ENCODE measurements around the gene CCDC89. TPM values are rescaled to one million over a fixed set of nuclear protein-coding genes. Genes with fewer than 3 reads are reported as not detected.
A peak's percentile ranks its signal among the peaks of the same experiment; 100 is the strongest.

Gene CCDC89
- total RNA-seq, 4 donors from 2014 or later: 0.77 to 14.0 (median 4.4) TPM; not detected in 1

DNA sequence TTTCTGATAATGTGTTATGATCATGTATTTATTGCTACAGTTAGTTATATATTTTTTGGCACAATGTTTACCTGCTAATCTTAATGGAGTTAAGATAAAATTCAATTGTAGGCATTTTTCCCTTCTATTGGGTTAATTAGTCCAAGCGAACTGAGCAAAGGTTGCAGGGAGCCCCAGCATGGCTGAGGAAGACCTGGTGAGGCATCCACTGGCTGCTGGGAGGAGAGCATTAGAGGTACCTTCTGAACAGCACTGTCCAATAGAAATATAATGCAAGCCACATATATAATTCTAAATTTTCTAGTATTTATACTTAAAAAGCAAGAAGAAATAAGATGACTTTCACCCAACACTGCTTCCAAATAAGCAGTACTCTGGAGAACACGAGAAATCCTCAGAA is 38.9 kb downstream of the CCDC89 start:
- Histone ChIP-seq H3K27ac (peak overlapping the region; percentile 79 to 85), H3K9me3 (no peaks in the 10 kb centered on the region), H3K4me3 (peak overlapping the region; percentile 63 to 74), H3K36me3 (no peaks in the 10 kb centered on the region), H3K4me1 (peaks cover 0 to 3% of the 10 kb centered on the region in 2 donors), H3K27me3 (no peaks in the 10 kb centered on the region)
- TF ChIP-seq, protein P1, sequence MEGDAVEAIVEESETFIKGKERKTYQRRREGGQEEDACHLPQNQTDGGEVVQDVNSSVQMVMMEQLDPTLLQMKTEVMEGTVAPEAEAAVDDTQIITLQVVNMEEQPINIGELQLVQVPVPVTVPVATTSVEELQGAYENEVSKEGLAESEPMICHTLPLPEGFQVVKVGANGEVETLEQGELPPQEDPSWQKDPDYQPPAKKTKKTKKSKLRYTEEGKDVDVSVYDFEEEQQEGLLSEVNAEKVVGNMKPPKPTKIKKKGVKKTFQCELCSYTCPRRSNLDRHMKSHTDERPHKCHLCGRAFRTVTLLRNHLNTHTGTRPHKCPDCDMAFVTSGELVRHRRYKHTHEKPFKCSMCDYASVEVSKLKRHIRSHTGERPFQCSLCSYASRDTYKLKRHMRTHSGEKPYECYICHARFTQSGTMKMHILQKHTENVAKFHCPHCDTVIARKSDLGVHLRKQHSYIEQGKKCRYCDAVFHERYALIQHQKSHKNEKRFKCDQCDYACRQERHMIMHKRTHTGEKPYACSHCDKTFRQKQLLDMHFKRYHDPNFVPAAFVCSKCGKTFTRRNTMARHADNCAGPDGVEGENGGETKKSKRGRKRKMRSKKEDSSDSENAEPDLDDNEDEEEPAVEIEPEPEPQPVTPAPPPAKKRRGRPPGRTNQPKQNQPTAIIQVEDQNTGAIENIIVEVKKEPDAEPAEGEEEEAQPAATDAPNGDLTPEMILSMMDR (IDR thresholded peaks at IDR 0.05): no peak
- TF ChIP-seq POLR2A (IDR thresholded peaks at IDR 0.05): no peak
- DNase-seq: no peak
- intact Hi-C loops (cut with DNase I; ENCODE audit: low total_unique reads): no loop called here

- H3K27ac ChIP-seq: no peak overlapping the region
- intact Hi-C loops (cut with DNase I; ENCODE audit: low total_unique reads): no loop called here
- TF ChIP-seq, protein P1 (IDR thresholded peaks at IDR 0.05): no peak
- TF ChIP-seq POLR2A (IDR thresholded peaks at IDR 0.05): no peak
Observed at GRCh38 chr11:85643191-85643614, 42.8 kb downstream of the CCDC89 start.

DNA sequence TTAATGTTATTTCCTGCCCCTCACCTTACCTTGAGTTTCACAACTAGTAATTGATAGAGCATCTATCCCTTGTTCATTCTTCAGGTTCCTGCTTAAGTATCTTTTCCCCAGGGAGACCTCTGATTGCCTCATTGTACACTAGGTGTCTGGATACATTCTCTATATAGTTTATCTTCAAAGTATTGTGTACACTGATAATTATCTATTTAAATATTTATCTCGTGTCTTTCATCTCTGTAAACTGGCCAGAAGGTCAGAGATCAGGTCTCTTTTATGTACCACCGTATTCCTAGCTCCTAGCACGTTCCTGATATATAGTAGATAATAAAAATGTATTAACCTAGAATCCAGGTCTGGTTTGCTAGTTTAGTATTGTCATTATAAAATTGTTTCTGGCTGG is 51.2 kb downstream of the CCDC89 start:
- intact Hi-C loops (cut with DNase I; ENCODE audit: low total_unique reads): no loop called here
- H3K36me3 ChIP-seq: no peaks in the 10 kb centered on the region
- H3K27me3 ChIP-seq: no peaks in the 10 kb centered on the region
- no peaks in the 10 kb centered on the region for H3K4me1 ChIP-seq
- TF ChIP-seq, protein P1 (IDR thresholded peaks at IDR 0.05): no peak
- TF ChIP-seq POLR2A (IDR thresholded peaks at IDR 0.05): no peak
- H3K4me3 ChIP-seq: no peak overlapping the region
- H3K27ac ChIP-seq: no peak overlapping the region
- no peaks in the 10 kb centered on the region for H3K9me3 ChIP-seq
- no peak for DNase-seq

More at GRCh38 chr11:85643191-85643614, 42.8 kb downstream of the CCDC89 start:
- Histone ChIP-seq H3K27me3 (no peaks in the 10 kb centered on the region), H3K4me3 (no peak overlapping the region), H3K9me3 (no peaks in the 10 kb centered on the region), H3K36me3 (no peaks in the 10 kb centered on the region), H3K4me1 (peaks cover 0 to 3% of the 10 kb centered on the region in 2 donors)
- DNase-seq: no peak

Other genes starting within 250 kb of the CCDC89 start
- gene DLG2, start 58.9 kb downstream of the CCDC89 start, total RNA-seq: 10 to 100 TPM in 3 of 4 donors, 1 to 10 TPM in 1; 2.9 to 30.2 (median 22.6) TPM
- gene TMEM126B, start 57.6 kb downstream of the CCDC89 start, total RNA-seq: 100 to 1,000 TPM in 1 of 4 donors, 10 to 100 TPM in 3; 36.5 to 119 (median 57.9) TPM
- 10 to 100 TPM in 3 of 4 donors, 1 to 10 TPM in 1; 7.9 to 16.3 (median 12.5) TPM for gene TMEM126A, start 38.2 kb downstream of the CCDC89 start, total RNA-seq
- gene CREBZF, start 21.1 kb downstream of the CCDC89 start, total RNA-seq: 100 to 1,000 TPM in 2 of 4 donors, 10 to 100 TPM in 2; 77.7 to 133 (median 99.9) TPM
- 10 to 100 TPM; 33.0 to 77.4 (median 39.7) TPM for gene SYTL2, start 124.9 kb upstream of the CCDC89 start, total RNA-seq
- gene CCDC83, start 169.2 kb upstream of the CCDC89 start, total RNA-seq: under 1 TPM in 1 of 4 donors, not detected in 3; 0.21 TPM

Measured in uterus (tissue), 4 donors.